GM18873 (cell line): ENCODE measurements around the gene DYNLT3.

ENCODE experiments used
- ATAC-seq: cut with Tn5 transposase; IDR thresholded peaks from one replicate; pipeline ENCODE4 v1.9.1; 2021; ENCODE audit warnings: mild to moderate bottlenecking, moderate library complexity, moderate number of reproducible peaks; ENCODE audit not compliant: unreplicated experiment, low FRiP score

The DYNLT3 gene

DNA sequence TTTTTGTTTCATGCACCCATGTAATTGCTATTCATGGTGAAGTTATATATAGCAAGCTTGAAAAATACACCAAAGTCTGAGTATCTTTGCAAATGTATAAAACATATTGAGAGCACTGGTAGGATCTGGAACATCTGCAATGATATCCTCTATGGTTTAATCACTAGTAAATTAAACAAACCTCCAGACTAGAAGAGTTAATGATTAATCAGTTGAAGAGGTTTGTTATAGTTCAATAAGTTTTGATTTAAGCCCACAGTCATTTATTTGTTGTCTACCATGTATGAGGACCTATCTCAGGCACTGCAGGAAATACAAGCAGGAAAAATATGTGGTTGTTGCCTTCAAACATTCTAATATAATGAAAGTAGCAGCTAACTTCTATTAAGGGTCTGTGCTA lies 51.1 kb downstream of the DYNLT3 start:
- ATAC-seq, result no peak
